ENCODE measurements around the gene VAPA. TPM values are rescaled to one million over a fixed set of nuclear protein-coding genes. Genes with fewer than 3 reads are reported as not detected.

The VAPA gene
- total and polyA plus RNA-seq, 2 of the 4 experiments (the other 2 are of a cell fraction) = 199 to 206 TPM

DNA sequence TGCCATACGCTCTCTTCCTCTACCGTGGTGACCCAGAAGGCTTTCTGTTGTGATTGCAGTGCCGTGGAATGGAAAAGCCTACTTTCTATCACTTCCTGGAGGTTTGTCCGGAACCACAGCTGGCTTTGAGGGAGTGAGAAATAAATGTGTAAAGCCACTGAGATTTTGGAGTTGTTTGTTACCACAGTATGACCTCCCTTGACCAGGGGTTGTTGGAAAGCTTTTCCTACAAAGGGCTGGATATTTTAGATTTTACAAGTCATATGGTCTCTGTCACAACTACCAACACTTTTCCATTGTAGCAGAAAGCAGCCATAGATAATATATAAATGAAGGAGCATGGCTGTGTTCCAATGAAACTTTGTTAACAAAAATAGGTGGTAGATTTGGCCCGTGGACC is 70.3 kb downstream of the VAPA start:
- no peaks in the 10 kb centered on the region for H3K36me3 ChIP-seq (ENCODE audit: control insufficient read depth, insufficient read depth, low read length)
- no peak overlapping the region for H3K27ac ChIP-seq (ENCODE audit: insufficient read depth, low read length)
- no TSS peak for BruUV-seq (replicated peaks)
- H3K4me1 ChIP-seq (ENCODE audit: control insufficient read depth, insufficient read depth, low read length) = peaks cover 2% of the 10 kb centered on the region; the same call in 1 of the 2 replicates
- no peak overlapping the region for H2BK20ac ChIP-seq (ENCODE audit: low read depth, low read length)
- H4K5ac ChIP-seq (ENCODE audit: low read depth, low read length) = no peak overlapping the region
- no peak overlapping the region for H3K4me3 ChIP-seq (ENCODE audit: insufficient read depth, low read depth, low read length)
- no peaks in the 10 kb centered on the region for H4K20me1 ChIP-seq (ENCODE audit: insufficient read depth, low read length)
- no peaks in the 10 kb centered on the region for H3K9me3 ChIP-seq (ENCODE audit: control insufficient read depth, insufficient read depth, low read length)
- WGBS, 2 experiments (ENCODE audit: extremely low coverage in 2 of 2, insufficient read length in 1 of 2) = no CpG with 5 or more reads among the region's 5 CpGs
- DNase-seq = no peak
- no peaks in the 10 kb centered on the region for H3K79me1 ChIP-seq (ENCODE audit: low read depth in 1 of 2, low read length in 2 of 2)
- no peak overlapping the region for H4K91ac ChIP-seq (ENCODE audit: insufficient read depth, low read depth, low read length)
- H2AK5ac ChIP-seq (ENCODE audit: low read depth, low read length) = no peak overlapping the region
- no peak overlapping the region for H2BK120ac ChIP-seq (ENCODE audit: low read depth, low read length)
- no peak overlapping the region for H4K8ac ChIP-seq (ENCODE audit: low read depth in 2 of 2, low read length in 2 of 2)
- TF ChIP-seq POLR2A (IDR thresholded peaks at IDR 0.05; ENCODE audit: low read depth, low read length) (no peak), MXI1 (IDR thresholded peaks at IDR 0.05; ENCODE audit: borderline replicate concordance, low read depth, low read length) (no peak)
- no peaks in the 10 kb centered on the region for H3K9me1 ChIP-seq (ENCODE audit: insufficient read depth, low read length)
- no peak overlapping the region for H3K4ac ChIP-seq (ENCODE audit: low read depth, low read length)
- H3K56ac ChIP-seq (ENCODE audit: extremely low read depth, insufficient read depth, low read length) = no peak overlapping the region
- intact Hi-C loops (cut with micrococcal nuclease) = no loop called here
- no peak overlapping the region for H2BK5ac ChIP-seq (ENCODE audit: low read depth, low read length, poor library complexity, severe bottlenecking)
- dilution Hi-C loops (cut with HindIII; ENCODE audit: low sequenced_read_pairs, unreplicated experiment) = loop anchor here (25.0 kb wide), 1 partner anchor 528 kb away; no protein-coding TSS in a partner anchor
- peaks cover 2% of the 10 kb centered on the region; the same call in 1 of the 2 replicates for H3K27me3 ChIP-seq (ENCODE audit: control insufficient read depth, insufficient read depth, low read length)
- ATAC-seq (ENCODE audit: low read depth) = no peak
- H3K4me2 ChIP-seq (ENCODE audit: low read depth, low read length) = peak overlapping the region; percentile 29; the same call in 1 of the 2 replicates
- H2BK15ac ChIP-seq (ENCODE audit: low read depth, low read length) = no peak overlapping the region
- CTCF ChIA-PET = no interaction called here
- H2AK9ac ChIP-seq (replicated peaks; ENCODE audit: low read depth, low read length, poor library complexity) = no peak overlapping the region
- H2AFZ ChIP-seq (replicated peaks; ENCODE audit: low read length, poor library complexity) = no peak overlapping the region
- H3K23ac ChIP-seq (ENCODE audit: low read depth, low read length) = no peak overlapping the region
- H3K14ac ChIP-seq (replicated peaks; ENCODE audit: low read depth, low read length) = no peak overlapping the region
- in situ Hi-C loops (cut with MboI; ENCODE audit: low sequenced_read_pairs) = no loop called here
- H3K9ac ChIP-seq (ENCODE audit: low read depth, low read length) = no peak overlapping the region
- POLR2A ChIA-PET (ENCODE audit: unreplicated experiment) = no interaction called here
- no peak overlapping the region for H3K18ac ChIP-seq (ENCODE audit: low read depth, low read length)

All from IMR-90 (cell line).